SK-N-SH (cell line): ENCODE results near the gene FASTK.

ENCODE experiments used
- ELF1 ChIP-seq: IDR thresholded peaks from 2 replicates; pipeline ENCODE4 v1.4.0; 2012
- EP300 ChIP-seq, 2 experiments: IDR thresholded peaks; 2 replicates each; pipeline versions ENCODE4 v1.4.0 to v1.6.1; 2012; ENCODE audit warnings: borderline replicate concordance in 1 of 2, low read depth in 1 of 2, low read length in 1 of 2
- JUND ChIP-seq: IDR thresholded peaks from 2 replicates; pipeline ENCODE4 v1.4.0; 2012
- MAX ChIP-seq: IDR thresholded peaks from 2 replicates; pipeline ENCODE4 v1.4.0; 2012; ENCODE audit warnings: low read depth
- RAD21 ChIP-seq: IDR thresholded peaks from 2 replicates; pipeline ENCODE4 v1.6.1; 2012; ENCODE audit warnings: mild to moderate bottlenecking, low read length
- REST ChIP-seq: IDR thresholded peaks from 2 replicates; pipeline ENCODE4 v1.6.1; 2012; ENCODE audit warnings: mild to moderate bottlenecking, low read depth, low read length, moderate library complexity
- RFX5 ChIP-seq: IDR thresholded peaks from 2 replicates; pipeline ENCODE4 v1.6.1; 2012; ENCODE audit warnings: mild to moderate bottlenecking, improper control_type of control experiment, low read length
- YY1 ChIP-seq: IDR thresholded peaks from 2 replicates; pipeline ENCODE4 v1.4.0; 2012; ENCODE audit warnings: low read depth, mild to moderate bottlenecking
- TF ChIP-seq, protein P1 (sequence below): fragments of 200-600 bp; sonication (generic); IDR thresholded peaks from 2 replicates; pipeline ENCODE4 v1.6.1; 2017; ENCODE audit warnings: antibody characterized with exemption, mild to moderate bottlenecking, moderate library complexity

DNA sequence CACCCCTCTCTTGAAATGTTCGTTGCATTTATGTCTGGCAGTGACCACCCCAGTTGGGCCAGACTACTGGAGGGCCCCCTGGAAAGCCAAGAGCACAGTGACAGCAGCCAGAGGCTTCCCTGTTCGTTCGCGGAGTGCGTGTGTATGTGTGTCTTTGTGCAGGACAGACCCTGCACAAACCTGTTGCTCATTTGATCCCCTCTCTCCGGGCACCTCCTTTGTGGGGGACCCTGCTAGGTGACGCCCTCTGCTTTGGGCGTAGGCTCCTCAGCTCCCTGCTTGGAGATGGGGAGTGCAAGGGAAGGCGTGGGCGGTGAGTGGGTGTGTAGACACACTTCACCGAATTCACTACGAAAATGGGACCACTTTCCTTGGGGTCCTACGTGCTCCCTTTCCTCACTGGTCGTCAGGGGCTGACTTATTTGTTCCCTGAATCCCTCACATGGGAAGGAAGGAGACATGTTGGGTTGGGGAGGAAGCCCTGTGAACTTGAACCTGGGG is 44.3 kb upstream of the FASTK start:
- TF ChIP-seq JUND = no peak
- TF ChIP-seq, protein P1, sequence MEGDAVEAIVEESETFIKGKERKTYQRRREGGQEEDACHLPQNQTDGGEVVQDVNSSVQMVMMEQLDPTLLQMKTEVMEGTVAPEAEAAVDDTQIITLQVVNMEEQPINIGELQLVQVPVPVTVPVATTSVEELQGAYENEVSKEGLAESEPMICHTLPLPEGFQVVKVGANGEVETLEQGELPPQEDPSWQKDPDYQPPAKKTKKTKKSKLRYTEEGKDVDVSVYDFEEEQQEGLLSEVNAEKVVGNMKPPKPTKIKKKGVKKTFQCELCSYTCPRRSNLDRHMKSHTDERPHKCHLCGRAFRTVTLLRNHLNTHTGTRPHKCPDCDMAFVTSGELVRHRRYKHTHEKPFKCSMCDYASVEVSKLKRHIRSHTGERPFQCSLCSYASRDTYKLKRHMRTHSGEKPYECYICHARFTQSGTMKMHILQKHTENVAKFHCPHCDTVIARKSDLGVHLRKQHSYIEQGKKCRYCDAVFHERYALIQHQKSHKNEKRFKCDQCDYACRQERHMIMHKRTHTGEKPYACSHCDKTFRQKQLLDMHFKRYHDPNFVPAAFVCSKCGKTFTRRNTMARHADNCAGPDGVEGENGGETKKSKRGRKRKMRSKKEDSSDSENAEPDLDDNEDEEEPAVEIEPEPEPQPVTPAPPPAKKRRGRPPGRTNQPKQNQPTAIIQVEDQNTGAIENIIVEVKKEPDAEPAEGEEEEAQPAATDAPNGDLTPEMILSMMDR = no peak
- no peak for TF ChIP-seq EP300 (IDR thresholded peaks at IDR 0.05; ENCODE audit: borderline replicate concordance in 1 of 2, low read depth in 1 of 2, low read length in 1 of 2)
- TF ChIP-seq YY1 = no peak
- no peak for TF ChIP-seq RAD21
- TF ChIP-seq ELF1 = no peak
- TF ChIP-seq REST = no peak
- TF ChIP-seq RFX5 = no peak
- no peak for TF ChIP-seq MAX
